Activated naive CD8-positive, alpha-beta T cell treated with anti-CD3 and anti-CD28 coated beads, Interleukin-2, amount 10 ng/mL, durations not matched to agents 7 days and 5 days (primary cell): Measurements from ENCODE around the gene INTS4. TPM values are rescaled to one million over a fixed set of nuclear protein-coding genes. Genes with fewer than 3 reads are reported as not detected.

ENCODE experiments used
- ATAC-seq: fragments of 150-1000 bp; cut with Tn5 transposase; one replicate; pipeline ENCODE4 v1.10.0; 2021; ENCODE audit warnings: low read depth, moderate library complexity
- POLR2A ChIA-PET: fragments of 350-600 bp; sonication (Branson Sonifier 250); formaldehyde crosslinking; loops from one replicate; lab custom pipeline; 2021; ENCODE audit warnings: antibody characterized with exemption; lab: Charles Lee
- DNase-seq: peaks from one replicate; pipeline ENCODE4 v3.0.0; 2021
- H3K27ac Mint-ChIP-seq: one replicate; pipeline ENCODE4 v1.8.0; 2022; ENCODE audit warnings: mild to moderate bottlenecking, mixed read lengths
- H3K27me3 Mint-ChIP-seq: one replicate; pipeline ENCODE4 v1.8.0; 2022; ENCODE audit warnings: mild to moderate bottlenecking, moderate library complexity, mixed read lengths
- H3K36me3 Mint-ChIP-seq: one replicate; pipeline ENCODE4 v1.8.0; 2021; ENCODE audit warnings: mild to moderate bottlenecking, mixed read lengths
- H3K4me1 Mint-ChIP-seq: one replicate; pipeline ENCODE4 v1.8.0; 2021; ENCODE audit warnings: mixed read lengths
- H3K4me3 Mint-ChIP-seq: one replicate; pipeline ENCODE4 v1.8.0; 2022; ENCODE audit warnings: mild to moderate bottlenecking, moderate library complexity, mixed read lengths
- H3K9me3 Mint-ChIP-seq: one replicate; pipeline ENCODE4 v1.8.0; 2021; ENCODE audit warnings: mixed read lengths
- total RNA-seq, 2 experiments: library from RNA; stranded (reverse); gene quantifications; one replicate each; pipeline ENCODE4 v1.2.3, GENCODE V29; 2021

INTS4 gene
- total RNA-seq, 2 experiments from 2014 or later: 53.9 to 56.8 TPM

DNA sequence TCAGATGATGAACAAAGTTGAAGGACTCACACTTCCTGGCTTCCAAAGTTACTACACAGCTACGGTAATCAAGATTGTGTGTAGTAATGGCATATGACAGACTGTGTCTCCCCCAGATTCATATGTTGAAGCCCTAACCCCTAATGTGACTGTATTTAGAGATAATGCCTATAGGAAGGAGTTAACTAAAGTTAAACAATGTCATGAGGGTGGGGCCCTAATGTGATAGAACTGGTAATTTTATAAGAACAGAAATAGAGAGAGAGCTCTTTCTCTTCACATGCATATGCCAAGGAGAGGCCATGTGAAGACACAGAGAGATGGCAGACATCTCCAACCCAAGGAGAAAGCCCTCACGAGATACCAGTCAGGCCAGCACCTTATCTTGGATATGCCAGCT, 165.5 kb downstream of the INTS4 start:
- POLR2A ChIA-PET: no interaction called here
- Mint-ChIP-seq H3K27me3 (no peaks in the 10 kb centered on the region), H3K36me3 (peaks cover 3% of the 10 kb centered on the region), H3K9me3 (peaks cover 5% of the 10 kb centered on the region), H3K4me3 (no peak overlapping the region), H3K27ac (no peak overlapping the region), H3K4me1 (peaks cover 4% of the 10 kb centered on the region)
- DNase-seq: no peak
- no peak for ATAC-seq

Other genes with a start within 250 kb of the INTS4 start
- gene RSF1, start 173.9 kb downstream of the INTS4 start, total RNA-seq: 10 to 100 TPM; 64.8 to 74.1 TPM
- gene AAMDC, start 173.5 kb downstream of the INTS4 start, total RNA-seq: 10 to 100 TPM in 1 of 2 experiments, 1 to 10 TPM in 1; 9.5 to 11.3 TPM
- gene KCTD14, start 28.6 kb upstream of the INTS4 start, total RNA-seq: under 1 TPM in 1 of 2 experiments, not detected in 1; 0.22 TPM
- gene THRSP, start 69.2 kb upstream of the INTS4 start, total RNA-seq: not detected
- gene NDUFC2, start 85.2 kb upstream of the INTS4 start, total RNA-seq: 100 to 1,000 TPM; 162 to 163 TPM
- gene ALG8, start 145.0 kb upstream of the INTS4 start, total RNA-seq: 10 to 100 TPM; 36.7 to 44.3 TPM
- 1 to 10 TPM; 7.1 to 8.6 TPM for gene KCTD21, start 194.0 kb upstream of the INTS4 start, total RNA-seq
- gene USP35, start 194.3 kb upstream of the INTS4 start, total RNA-seq: 10 to 100 TPM; 13.4 to 13.5 TPM